Loucy (cell line): ENCODE results near the gene MOGAT2.

ENCODE experiments used
- H2AFZ ChIP-seq: fragments of 200-600 bp; sonication (generic); 2 replicates; pipeline ENCODE4 v1.6.0; 2016; ENCODE audit warnings: antibody characterized with exemption, mild to moderate bottlenecking, low read length, moderate library complexity
- H3F3A ChIP-seq: fragments of 200-600 bp; 2 replicates; pipeline ENCODE4 v1.6.0; 2016; ENCODE audit warnings: antibody characterized with exemption, low read depth, mild to moderate bottlenecking
- H3K27me3 ChIP-seq: fragments of 200-600 bp; sonication (generic); 2 replicates; pipeline ENCODE4 v1.6.1; 2014; ENCODE audit warnings: low read length, mild to moderate bottlenecking; ENCODE audit not compliant: insufficient read depth, poor library complexity, severe bottlenecking
- H3K36me3 ChIP-seq: fragments of 200-600 bp; sonication (generic); 2 replicates; pipeline ENCODE4 v1.6.1; 2016; ENCODE audit warnings: low read length; ENCODE audit not compliant: insufficient read depth
- H3K4me1 ChIP-seq: fragments of 200-600 bp; sonication (generic); 2 replicates; pipeline ENCODE4 v1.5.1; 2014; ENCODE audit warnings: low read length, mild to moderate bottlenecking; ENCODE audit not compliant: insufficient read depth, poor library complexity, severe bottlenecking
- H3K4me2 ChIP-seq: fragments of 200-600 bp; sonication (generic); 2 replicates; pipeline ENCODE4 v1.6.0; 2014; ENCODE audit warnings: antibody characterized with exemption, low read length, low read depth, mild to moderate bottlenecking; ENCODE audit not compliant: poor library complexity, severe bottlenecking
- H3K4me3 ChIP-seq: fragments of 200-600 bp; sonication (generic); 2 replicates; pipeline ENCODE4 v1.5.1; 2014; ENCODE audit warnings: low read length, mild to moderate bottlenecking, mixed read lengths; ENCODE audit not compliant: poor library complexity, severe bottlenecking
- H3K79me2 ChIP-seq: fragments of 200-600 bp; sonication (generic); 2 replicates; pipeline ENCODE4 v1.6.1; 2014; ENCODE audit warnings: low read length; ENCODE audit not compliant: insufficient read depth
- H3K9ac ChIP-seq: fragments of 200-600 bp; sonication (generic); 2 replicates; pipeline ENCODE4 v1.6.0; 2014; ENCODE audit warnings: mild to moderate bottlenecking, low read depth, low read length, moderate library complexity; ENCODE audit not compliant: poor library complexity, severe bottlenecking
- H3K9me2 ChIP-seq: fragments of 200-600 bp; sonication (generic); replicated peaks from 2 replicates; pipeline ENCODE4 v1.6.1; 2016; ENCODE audit warnings: low read depth, low read length, mixed read lengths
- H3K9me3 ChIP-seq: fragments of 200-600 bp; sonication (generic); 2 replicates; pipeline ENCODE4 v1.6.1; 2014; ENCODE audit warnings: mild to moderate bottlenecking, antibody characterized with exemption, low read length, low read depth; ENCODE audit not compliant: insufficient read depth
- H4K20me1 ChIP-seq: fragments of 200-600 bp; sonication (generic); 2 replicates; pipeline ENCODE4 v1.6.0; 2014; ENCODE audit warnings: antibody characterized with exemption, low read length, mild to moderate bottlenecking; ENCODE audit not compliant: insufficient read depth, poor library complexity, severe bottlenecking
- CTCF ChIP-seq: fragments of 200-600 bp; sonication (generic); conservative IDR thresholded peaks from 2 replicates; pipeline ENCODE4 v1.5.1; 2014; ENCODE audit warnings: mild to moderate bottlenecking, antibody characterized with exemption, low read length
- EZH2phosphoT487 ChIP-seq: fragments of 200-600 bp; IDR thresholded peaks from 2 replicates; pipeline ENCODE4 v1.6.1; 2018; ENCODE audit warnings: antibody characterized with exemption, mild to moderate bottlenecking, moderate library complexity, borderline replicate concordance

Gene MOGAT2

DNA sequence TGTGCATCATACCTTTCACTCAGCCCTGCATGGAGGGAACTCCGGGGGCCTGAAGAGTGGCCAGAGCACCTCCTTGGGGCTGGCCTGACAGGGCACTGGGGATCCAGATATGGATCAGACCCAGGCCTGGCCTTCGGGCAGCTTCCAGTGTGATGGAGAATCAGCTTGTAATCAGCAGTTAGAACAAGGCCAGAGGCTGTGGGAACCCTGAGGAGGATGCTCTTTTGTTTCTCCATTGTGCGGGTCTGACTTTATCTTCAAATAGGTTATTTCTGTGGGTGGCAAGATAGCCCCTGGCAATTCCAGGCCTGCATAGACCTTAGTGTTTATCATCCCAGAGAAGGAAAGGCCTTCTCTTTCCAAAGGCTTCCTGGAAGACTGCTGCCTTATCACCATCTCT is 63.2 kb downstream of the MOGAT2 start:
- Histone ChIP-seq H3K9me2 (no peaks in the 10 kb centered on the region), H3F3A (no peaks in the 10 kb centered on the region), H2AFZ (no peak overlapping the region), H4K20me1 (no peaks in the 10 kb centered on the region), H3K36me3 (no peaks in the 10 kb centered on the region), H3K9ac (no peak overlapping the region), H3K9me3 (no peaks in the 10 kb centered on the region), H3K79me2 (no peaks in the 10 kb centered on the region), H3K4me3 (no peak overlapping the region), H3K4me1 (peaks cover 22% of the 10 kb centered on the region), H3K27me3 (no peaks in the 10 kb centered on the region), H3K4me2 (no peak overlapping the region)
- no peak for TF ChIP-seq CTCF
- no peak for TF ChIP-seq EZH2phosphoT487

DNA sequence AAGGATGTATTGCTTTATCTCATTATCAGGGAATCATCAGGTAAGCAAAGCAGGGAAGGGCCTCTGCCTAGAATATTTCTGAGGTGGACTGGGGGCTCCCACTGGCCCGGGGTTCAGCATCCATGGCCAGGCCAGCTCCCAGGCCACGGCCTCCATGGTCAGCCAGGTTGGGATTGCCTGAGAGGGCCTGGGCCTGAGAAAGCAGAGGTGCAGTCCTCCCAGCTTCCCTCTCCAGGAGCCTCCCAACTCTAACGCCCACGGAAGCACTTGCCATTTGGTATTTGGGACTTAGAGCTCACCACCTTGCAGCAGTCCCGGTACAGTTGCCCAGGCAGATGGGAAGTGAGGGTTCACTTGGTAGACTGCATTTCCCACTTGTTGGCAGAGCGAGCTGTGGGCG is 63.7 kb downstream of the MOGAT2 start:
- Histone ChIP-seq H3K4me1 (peaks cover 22% of the 10 kb centered on the region), H3K4me2 (no peak overlapping the region), H3K27me3 (no peaks in the 10 kb centered on the region), H3K79me2 (no peaks in the 10 kb centered on the region), H4K20me1 (no peaks in the 10 kb centered on the region), H3F3A (no peaks in the 10 kb centered on the region), H3K9me2 (no peaks in the 10 kb centered on the region), H3K36me3 (no peaks in the 10 kb centered on the region), H3K9me3 (no peaks in the 10 kb centered on the region), H2AFZ (no peak overlapping the region), H3K9ac (no peak overlapping the region), H3K4me3 (no peak overlapping the region)
- no peak for TF ChIP-seq EZH2phosphoT487
- no peak for TF ChIP-seq CTCF

GRCh38 chr11:75781831-75782230 is 64.2 kb downstream of the MOGAT2 start:
- Histone ChIP-seq H4K20me1 (no peaks in the 10 kb centered on the region), H3K4me2 (no peak overlapping the region), H3K9me2 (no peaks in the 10 kb centered on the region), H3K9ac (no peak overlapping the region), H3K4me3 (no peak overlapping the region), H3F3A (no peaks in the 10 kb centered on the region), H3K36me3 (no peaks in the 10 kb centered on the region), H3K27me3 (no peaks in the 10 kb centered on the region), H3K9me3 (no peaks in the 10 kb centered on the region), H2AFZ (no peak overlapping the region), H3K4me1 (peaks cover 21% of the 10 kb centered on the region), H3K79me2 (no peaks in the 10 kb centered on the region)
- TF ChIP-seq CTCF: no peak
- no peak for TF ChIP-seq EZH2phosphoT487
